ENCODE measurements around the gene RENBP. TPM values are rescaled to one million over a fixed set of nuclear protein-coding genes. Genes with fewer than 3 reads are reported as not detected.

Gene RENBP
- total RNA-seq, 6 experiments from 2014 or later, result 2.2 to 9.1 (median 5.2) TPM

GRCh38 chrX:153973127-153974002 is 28.9 kb upstream of the RENBP start:
- no peaks in the 10 kb centered on the region for H3K36me3 ChIP-seq
- no peak for TF ChIP-seq POLR2A (IDR thresholded peaks at IDR 0.05)
- TF ChIP-seq CTCF (IDR thresholded peaks at IDR 0.05), result no peak
- H3K27me3 ChIP-seq, result no peaks in the 10 kb centered on the region
- H3K27ac ChIP-seq, result peak overlapping the region; percentile 98 to 99 (median 98)
- 49% methylated on average over 18 of the region's 20 CpGs for WGBS (ENCODE audit: insufficient coverage, low coverage, low lambda C conversion rate, missing lambda C conversion rate)
- no peaks in the 10 kb centered on the region for H3K9me3 ChIP-seq
- peaks cover 0 to 38% (median 2%) of the 10 kb centered on the region in 4 donors for H3K4me1 ChIP-seq
- intact Hi-C loops (cut with DNase I), result no loop called here
- no peak for DNase-seq
- peak overlapping the region; percentile 38 to 95 (median 53) for H3K4me3 ChIP-seq
- no peak for ATAC-seq

- no peaks in the 10 kb centered on the region for H3K36me3 ChIP-seq
- no peaks in the 10 kb centered on the region for H3K9me3 ChIP-seq
- 10% methylated on average over 4 of the region's 103 CpGs for WGBS (ENCODE audit: insufficient coverage, low coverage, low lambda C conversion rate, missing lambda C conversion rate)
- TF ChIP-seq POLR2A (IDR thresholded peaks at IDR 0.05), result peak; percentile 69
- TF ChIP-seq CTCF (IDR thresholded peaks at IDR 0.05), result no peak
- peak within 1 kb of the TSS; percentile 55 to 95 (median 77) for H3K4me3 ChIP-seq
- peak within 1 kb of the TSS; percentile 98 to 99 (median 98) for H3K27ac ChIP-seq
- peaks cover 0 to 46% (median 2%) of the 10 kb centered on the region in 4 donors for H3K4me1 ChIP-seq
- intact Hi-C loops (cut with DNase I), result no loop called here
- H3K27me3 ChIP-seq, result no peaks in the 10 kb centered on the region
- peak; percentile 88 to 93 (median 93) for DNase-seq
- ATAC-seq, result peak; percentile 46 to 67 (median 63)
These were observed 28.1 kb upstream of the RENBP start, which contains the start of gene TMEM187 for GRCh38 chrX:153972368-153973126. TMEM187 (plus strand) TSS chrX:153972754; CDS start chrX:153982063, 9,309 bp downstream.

GRCh38 chrX:153971450-153972367 is 27.3 kb upstream of the RENBP start, which contains the start of gene HCFC1:
HCFC1 (minus strand) TSS chrX:153971818; CDS start chrX:153970840, 978 bp downstream.
- peaks cover 0 to 55% (median 2%) of the 10 kb centered on the region in 4 donors for H3K4me1 ChIP-seq
- WGBS (ENCODE audit: insufficient coverage, low coverage, low lambda C conversion rate, missing lambda C conversion rate), result 10% methylated on average over 43 of the region's 96 CpGs
- no peaks in the 10 kb centered on the region for H3K36me3 ChIP-seq
- ATAC-seq (peak; percentile 56 to 71 (median 69)), DNase-seq (peak; percentile 90 to 96 (median 95))
- peak within 1 kb of the TSS; percentile 98 to 99 (median 98) for H3K27ac ChIP-seq
- H3K9me3 ChIP-seq, result no peaks in the 10 kb centered on the region
- peak within 1 kb of the TSS; percentile 55 to 95 (median 77) for H3K4me3 ChIP-seq
- no peaks in the 10 kb centered on the region for H3K27me3 ChIP-seq
- intact Hi-C loops (cut with DNase I), result no loop called here
- no peak for TF ChIP-seq CTCF (IDR thresholded peaks at IDR 0.05)
- peak; percentile 59 for TF ChIP-seq POLR2A (IDR thresholded peaks at IDR 0.05)

GRCh38 chrX:153971124-153971449 is 26.6 kb upstream of the RENBP start:
- peak overlapping the region; percentile 55 to 95 (median 77) for H3K4me3 ChIP-seq
- intact Hi-C loops (cut with DNase I), result no loop called here
- peak; percentile 67 to 78 (median 70) for ATAC-seq
- H3K36me3 ChIP-seq, result no peaks in the 10 kb centered on the region
- TF ChIP-seq POLR2A (IDR thresholded peaks at IDR 0.05), result peak; percentile 54
- no peak for TF ChIP-seq CTCF (IDR thresholded peaks at IDR 0.05)
- H3K9me3 ChIP-seq, result no peaks in the 10 kb centered on the region
- H3K27ac ChIP-seq, result peak overlapping the region; percentile 98 to 99 (median 98)
- H3K4me1 ChIP-seq, result peaks cover 0 to 61% (median 2%) of the 10 kb centered on the region in 4 donors
- WGBS (ENCODE audit: insufficient coverage, low coverage, low lambda C conversion rate, missing lambda C conversion rate), result 6% methylated on average over 23 of the region's 34 CpGs
- no peaks in the 10 kb centered on the region for H3K27me3 ChIP-seq
- DNase-seq, result peak; percentile 89 to 97 (median 96)
